MM.1S (cell line): ENCODE measurements around the gene MYL10.

Experiments
- EZH2 ChIP-seq: fragments of 300-600 bp; sonication (generic); optimal IDR thresholded peaks from 2 replicates; pipeline ENCODE3; 2017; ENCODE audit warnings: low read depth, mild to moderate bottlenecking, antibody characterized with exemption, low read length, mixed read lengths
- EZH2phosphoT487 ChIP-seq: fragments of 300-600 bp; sonication (generic); IDR thresholded peaks from 2 replicates; pipeline ENCODE4 v1.6.1; 2018; ENCODE audit warnings: antibody characterized with exemption, low read length
- TF ChIP-seq, protein P1 (sequence below): fragments of 300-600 bp; sonication (generic); IDR thresholded peaks from 2 replicates; pipeline ENCODE4 v1.5.1; 2016; ENCODE audit warnings: antibody characterized with exemption, low read length, mixed read lengths

DNA sequence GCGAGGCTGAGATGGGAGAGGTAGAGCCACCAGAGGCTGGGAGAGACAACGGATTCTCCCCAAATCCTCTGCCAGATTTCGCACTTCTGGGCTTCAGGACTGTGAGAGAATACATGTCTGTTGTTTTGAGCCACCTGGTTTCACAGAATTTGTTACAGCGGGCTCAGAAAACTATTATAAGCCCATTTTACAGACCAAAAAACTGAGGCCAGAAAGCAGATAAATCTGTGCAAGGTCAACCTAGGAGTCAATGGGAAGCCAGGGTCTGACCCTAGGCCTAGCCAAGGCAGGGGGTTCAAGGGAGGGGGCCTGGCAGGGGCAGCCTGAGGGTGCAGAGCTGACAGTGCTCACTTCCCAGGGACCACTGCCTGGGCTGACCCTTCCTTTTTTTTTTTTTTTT, 8.7 kb downstream of the MYL10 start:
- TF ChIP-seq, protein P1, sequence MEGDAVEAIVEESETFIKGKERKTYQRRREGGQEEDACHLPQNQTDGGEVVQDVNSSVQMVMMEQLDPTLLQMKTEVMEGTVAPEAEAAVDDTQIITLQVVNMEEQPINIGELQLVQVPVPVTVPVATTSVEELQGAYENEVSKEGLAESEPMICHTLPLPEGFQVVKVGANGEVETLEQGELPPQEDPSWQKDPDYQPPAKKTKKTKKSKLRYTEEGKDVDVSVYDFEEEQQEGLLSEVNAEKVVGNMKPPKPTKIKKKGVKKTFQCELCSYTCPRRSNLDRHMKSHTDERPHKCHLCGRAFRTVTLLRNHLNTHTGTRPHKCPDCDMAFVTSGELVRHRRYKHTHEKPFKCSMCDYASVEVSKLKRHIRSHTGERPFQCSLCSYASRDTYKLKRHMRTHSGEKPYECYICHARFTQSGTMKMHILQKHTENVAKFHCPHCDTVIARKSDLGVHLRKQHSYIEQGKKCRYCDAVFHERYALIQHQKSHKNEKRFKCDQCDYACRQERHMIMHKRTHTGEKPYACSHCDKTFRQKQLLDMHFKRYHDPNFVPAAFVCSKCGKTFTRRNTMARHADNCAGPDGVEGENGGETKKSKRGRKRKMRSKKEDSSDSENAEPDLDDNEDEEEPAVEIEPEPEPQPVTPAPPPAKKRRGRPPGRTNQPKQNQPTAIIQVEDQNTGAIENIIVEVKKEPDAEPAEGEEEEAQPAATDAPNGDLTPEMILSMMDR = no peak
- TF ChIP-seq EZH2 (no peak), EZH2phosphoT487 (no peak)
